ENCODE measurements around the gene PKD2L1. TPM values are rescaled to one million over a fixed set of nuclear protein-coding genes. Genes with fewer than 3 reads are reported as not detected.

PKD2L1 gene
- polyA plus RNA-seq, 3 donors: 0.34 TPM; not detected in 2

DNA sequence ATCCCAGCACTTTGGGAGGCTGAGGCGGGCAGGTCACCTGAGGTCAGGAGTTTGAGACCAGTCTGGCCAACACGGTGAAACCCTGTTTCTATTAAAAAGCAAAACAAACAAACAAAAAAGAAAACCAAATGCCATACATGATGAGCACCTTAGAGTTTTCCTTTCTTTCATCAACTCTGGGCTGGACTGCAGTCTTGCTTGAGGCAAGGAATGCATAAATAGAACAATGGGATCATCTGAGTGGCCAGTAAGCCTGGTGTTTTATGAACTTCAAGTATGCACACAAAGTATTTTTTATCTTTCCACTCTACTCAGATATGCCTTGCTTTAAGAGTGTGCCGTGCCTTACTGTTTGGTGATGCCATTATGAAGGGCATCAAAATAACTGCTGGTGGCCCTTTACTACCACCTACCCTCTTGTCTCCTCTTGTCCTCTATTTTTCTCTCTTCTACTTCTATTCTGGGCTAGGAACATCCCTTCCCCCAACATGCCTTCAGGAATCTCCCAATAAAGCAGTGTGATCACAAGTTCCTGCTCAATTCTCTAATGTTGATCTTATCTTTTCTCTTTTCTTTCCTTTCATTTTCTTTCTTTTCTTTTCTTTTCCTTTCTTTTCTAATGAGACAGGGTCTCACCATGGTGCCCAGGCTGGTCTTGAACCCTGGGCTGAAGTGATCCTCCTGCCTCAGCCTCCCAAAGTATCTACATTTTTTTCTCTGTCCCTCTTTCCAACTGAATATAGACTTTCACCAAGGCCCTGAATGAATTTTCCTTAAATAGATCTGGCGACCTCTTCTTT lies 27.2 kb upstream of the PKD2L1 start:
- WGBS, 3 donors: 88 to 97% (median 94%) methylated on average over 4 of the region's 4 CpGs
- H3K27ac ChIP-seq (ENCODE audit: low read depth, low read length): no peak overlapping the region

DNA sequence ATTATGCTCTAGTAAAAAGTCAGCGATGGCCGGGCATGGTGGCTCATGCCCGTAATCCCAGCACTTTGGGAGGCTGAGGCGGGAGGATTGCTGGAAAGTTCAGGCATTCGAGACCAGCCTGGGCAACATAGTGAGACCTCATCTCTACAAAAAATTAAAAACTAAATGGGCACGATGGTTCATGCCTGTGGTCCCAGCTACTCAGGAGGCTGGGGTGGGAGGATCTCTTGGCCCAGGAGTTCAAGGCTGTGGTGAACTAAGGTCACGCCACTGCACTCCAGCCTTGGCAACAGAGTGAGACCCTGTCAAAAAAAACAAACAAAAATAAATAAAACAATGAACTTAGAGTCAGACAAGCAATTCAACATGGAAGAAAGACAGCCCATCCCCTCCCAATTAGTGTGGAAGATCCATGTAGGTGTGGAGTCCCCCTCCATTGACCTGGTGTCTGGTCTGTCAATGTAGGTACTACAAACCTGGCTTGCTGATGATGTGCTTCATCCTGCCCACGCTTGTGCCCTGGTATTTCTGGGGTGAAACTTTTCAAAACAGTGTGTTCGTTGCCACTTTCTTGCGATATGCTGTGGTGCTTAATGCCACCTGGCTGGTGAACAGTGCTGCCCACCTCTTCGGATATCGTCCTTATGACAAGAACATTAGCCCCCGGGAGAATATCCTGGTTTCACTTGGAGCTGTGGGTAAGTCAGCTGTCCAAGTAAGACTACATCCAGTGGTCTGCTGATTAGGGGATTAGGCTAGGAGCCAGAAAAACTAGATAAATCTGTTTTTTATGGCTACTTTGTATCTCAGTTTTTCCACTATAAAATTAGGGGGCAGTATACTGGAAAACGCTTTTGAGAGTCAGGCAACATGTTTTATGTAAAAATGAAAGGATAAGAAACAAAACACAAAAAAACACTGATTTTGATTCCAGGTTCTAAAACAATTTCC lies 26.3 kb upstream of the PKD2L1 start:
- WGBS, 3 donors: 93 to 96% (median 95%) methylated on average over 14 of the region's 14 CpGs
- no peak overlapping the region for H3K27ac ChIP-seq (ENCODE audit: low read depth, low read length)

DNA sequence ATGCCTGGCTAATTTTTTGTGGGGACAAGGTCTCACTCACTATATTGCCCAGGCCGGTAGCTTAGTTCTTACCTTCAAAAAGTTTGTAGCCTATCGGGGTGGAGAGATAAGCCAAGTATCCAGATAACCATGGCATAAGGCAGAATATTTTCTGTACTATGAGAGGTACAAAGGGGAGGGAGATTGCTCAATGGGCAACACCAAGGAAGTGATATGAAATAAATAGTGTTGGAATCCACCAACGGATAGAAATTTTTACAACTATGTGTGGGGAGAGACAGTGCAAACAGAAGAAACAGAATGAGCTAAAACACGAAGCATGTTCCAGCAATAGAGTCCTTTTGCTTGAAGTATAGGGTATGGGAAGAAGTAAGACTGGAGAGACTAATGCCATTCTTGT lies 25.1 kb upstream of the PKD2L1 start:
- H3K27ac ChIP-seq (ENCODE audit: low read depth, low read length): no peak overlapping the region
- 69 to 87% (median 77%) methylated on average over 4 of the region's 4 CpGs for WGBS, 3 donors

DNA sequence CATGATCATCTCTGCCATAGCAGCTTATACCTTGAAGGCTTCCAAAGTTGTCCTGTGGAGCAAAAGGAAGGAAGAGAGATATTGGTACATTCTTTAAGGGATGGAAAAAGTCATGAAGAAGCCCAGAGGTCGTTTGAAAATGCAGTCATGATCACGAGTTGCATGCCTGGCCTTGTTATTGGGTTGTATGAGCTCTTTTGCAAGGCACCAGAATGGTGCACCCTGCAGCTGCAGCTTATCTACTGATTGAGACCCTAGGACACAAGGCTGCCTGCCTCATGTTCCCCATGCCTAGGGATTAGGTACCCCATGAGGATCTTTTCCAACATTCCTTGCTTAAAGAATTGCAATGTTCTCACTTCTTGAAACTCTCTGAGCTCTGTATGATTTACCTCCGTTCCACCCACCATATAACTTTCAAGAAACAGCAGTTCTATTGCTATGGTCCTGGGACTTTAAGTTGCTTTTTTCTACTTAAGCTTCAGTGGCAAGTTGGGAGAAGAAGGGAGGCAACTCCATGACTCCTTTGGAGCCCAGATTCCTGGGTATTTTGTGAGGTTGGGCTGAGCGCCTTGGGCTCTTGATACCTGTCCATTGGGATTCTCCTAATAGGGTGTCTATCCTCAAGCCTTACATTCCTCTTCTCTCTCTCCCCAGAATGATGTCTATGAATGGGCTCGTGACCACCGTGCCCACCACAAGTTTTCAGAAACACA lies 23.9 kb upstream of the PKD2L1 start:
- WGBS, 3 donors: 81 to 89% (median 86%) methylated on average over 6 of the region's 6 CpGs
- no peak overlapping the region for H3K27ac ChIP-seq (ENCODE audit: low read depth, low read length)

DNA sequence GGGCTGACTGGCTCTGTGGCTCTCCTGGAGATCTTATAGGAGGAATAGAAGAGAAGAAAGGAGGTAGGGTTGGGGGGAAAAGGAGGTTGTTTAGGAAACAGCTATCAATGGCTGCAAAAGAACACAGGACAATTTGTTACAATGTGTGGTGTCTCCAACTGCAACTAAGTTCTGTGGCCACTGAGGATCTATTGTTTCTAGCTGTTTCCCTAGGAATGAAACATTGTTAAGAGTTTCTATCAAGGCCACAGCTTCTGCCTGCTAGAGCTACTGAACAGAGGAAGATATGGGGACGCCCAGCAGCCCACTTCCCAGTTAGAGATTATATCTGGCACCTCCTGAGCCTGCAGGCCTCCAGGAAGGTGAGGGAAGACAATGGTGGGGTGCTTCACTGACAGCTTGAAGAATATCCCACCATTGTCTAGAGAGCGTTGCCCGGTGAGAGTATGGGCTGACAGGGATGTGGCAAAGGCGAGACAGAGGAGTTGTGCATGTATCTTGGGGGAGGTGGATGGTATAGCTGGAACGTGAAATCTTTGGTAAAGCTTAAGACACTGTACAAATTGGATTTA lies 21.0 kb upstream of the PKD2L1 start:
- 81 to 91% (median 83%) methylated on average over 5 of the region's 5 CpGs for WGBS, 3 donors
- no peak overlapping the region for H3K27ac ChIP-seq (ENCODE audit: low read depth, low read length)

DNA sequence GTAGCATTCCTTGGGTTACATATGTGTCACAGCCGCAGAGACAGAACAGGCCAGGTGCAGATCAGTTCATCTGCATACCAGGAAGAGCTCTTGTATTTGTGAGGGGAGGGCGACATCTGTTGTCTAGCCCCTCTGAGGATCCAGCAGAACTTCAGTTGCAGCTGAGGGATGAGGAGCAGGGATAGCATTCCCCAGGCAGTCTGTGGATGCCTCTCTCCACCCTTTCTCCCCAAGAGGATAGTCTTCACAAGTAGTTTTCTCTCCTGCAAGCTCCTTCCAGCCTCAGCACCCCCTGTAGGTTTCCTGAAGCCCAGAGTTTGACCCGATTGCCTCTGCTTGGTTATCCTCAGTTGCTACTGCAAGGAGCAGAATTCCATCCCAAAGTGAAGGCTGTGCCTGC lies 19.6 kb upstream of the PKD2L1 start:
- WGBS, 3 donors: 79 to 91% (median 88%) methylated on average over 3 of the region's 3 CpGs
- no peak overlapping the region for H3K27ac ChIP-seq (ENCODE audit: low read depth, low read length)

DNA sequence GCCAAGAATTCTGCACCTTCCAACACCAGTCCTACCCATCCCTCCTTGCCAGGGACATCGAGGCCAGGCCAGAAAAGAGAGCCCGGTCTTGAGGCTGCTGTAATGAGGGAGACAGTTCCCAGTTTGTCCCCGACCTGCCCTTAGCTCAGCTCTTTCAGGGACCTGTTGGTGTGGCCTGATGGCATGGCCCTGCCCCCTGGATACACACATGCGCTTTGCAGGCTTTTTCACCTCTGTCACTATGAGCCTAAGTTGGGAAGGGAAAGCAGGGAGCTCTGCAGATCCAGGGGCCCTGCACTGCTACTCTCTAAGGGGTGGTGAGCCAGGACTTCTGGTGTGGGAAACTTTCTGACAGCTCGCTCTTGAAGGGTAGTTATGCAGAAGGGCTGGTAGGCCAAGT lies 19.1 kb upstream of the PKD2L1 start:
- WGBS, 3 donors: 70 to 86% (median 84%) methylated on average over 5 of the region's 5 CpGs
- no peak overlapping the region for H3K27ac ChIP-seq (ENCODE audit: low read depth, low read length)

DNA sequence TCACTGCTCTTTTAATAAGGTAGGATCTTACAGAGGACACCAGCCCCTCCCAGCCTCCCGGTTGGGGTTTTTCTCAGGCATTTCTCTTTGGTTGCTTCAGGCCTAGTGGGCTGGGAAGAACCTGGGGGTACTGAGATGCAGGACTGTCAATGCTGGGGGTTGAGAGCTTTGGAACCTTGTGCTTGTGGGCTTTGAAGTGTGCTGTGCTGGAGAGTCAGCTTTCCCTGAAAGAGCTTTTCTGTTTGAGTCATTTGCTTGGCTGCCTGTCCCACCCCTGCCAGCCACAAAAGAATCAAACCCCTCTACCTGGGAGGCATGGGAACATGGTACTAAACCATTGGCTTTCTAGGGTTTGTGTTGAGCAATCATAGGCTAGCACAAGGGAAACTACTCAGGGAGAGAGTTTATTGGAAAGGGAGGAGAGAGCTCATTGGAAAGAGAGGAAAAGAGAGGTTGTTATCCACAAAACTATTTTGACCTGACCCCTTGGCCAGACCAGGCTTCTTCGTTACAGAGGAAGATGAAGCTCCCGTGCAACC lies 18.4 kb upstream of the PKD2L1 start:
- WGBS, 3 donors: 80 to 93% (median 85%) methylated on average over 3 of the region's 3 CpGs
- H3K27ac ChIP-seq (ENCODE audit: low read depth, low read length): no peak overlapping the region

DNA sequence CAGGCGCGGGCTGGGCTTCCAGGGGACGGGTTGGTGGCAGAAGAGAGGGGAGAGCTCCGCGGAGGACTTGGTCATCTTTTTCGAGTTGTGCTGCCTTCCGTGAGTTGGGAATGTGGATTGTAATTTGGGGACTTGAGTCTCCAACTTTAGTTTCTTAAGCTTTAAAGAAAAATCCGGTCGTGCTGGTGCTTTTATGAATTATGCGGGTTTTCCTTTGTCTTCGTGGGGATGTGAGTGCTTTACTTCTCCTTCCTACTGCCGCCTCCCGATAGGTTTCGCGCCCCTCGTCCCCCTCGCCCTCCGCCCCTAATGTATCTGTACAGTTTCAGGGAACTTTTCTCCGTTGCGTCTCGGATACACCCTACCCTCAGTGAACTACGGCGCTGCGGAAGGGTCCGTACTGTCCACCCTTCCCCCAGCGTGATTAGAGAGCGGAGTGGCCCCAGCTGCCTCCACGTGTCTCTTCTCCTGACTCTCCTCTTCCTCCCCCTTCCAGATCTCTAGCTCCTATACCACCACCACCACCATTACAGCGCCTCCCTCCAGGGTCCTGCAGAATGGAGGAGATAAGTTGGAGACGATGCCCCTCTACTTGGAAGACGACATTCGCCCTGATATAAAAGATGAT lies 17.7 kb upstream of the PKD2L1 start:
- H3K27ac ChIP-seq (ENCODE audit: low read depth, low read length): no peak overlapping the region
- 11 to 21% (median 15%) methylated on average over 32 of the region's 32 CpGs for WGBS, 3 donors

DNA sequence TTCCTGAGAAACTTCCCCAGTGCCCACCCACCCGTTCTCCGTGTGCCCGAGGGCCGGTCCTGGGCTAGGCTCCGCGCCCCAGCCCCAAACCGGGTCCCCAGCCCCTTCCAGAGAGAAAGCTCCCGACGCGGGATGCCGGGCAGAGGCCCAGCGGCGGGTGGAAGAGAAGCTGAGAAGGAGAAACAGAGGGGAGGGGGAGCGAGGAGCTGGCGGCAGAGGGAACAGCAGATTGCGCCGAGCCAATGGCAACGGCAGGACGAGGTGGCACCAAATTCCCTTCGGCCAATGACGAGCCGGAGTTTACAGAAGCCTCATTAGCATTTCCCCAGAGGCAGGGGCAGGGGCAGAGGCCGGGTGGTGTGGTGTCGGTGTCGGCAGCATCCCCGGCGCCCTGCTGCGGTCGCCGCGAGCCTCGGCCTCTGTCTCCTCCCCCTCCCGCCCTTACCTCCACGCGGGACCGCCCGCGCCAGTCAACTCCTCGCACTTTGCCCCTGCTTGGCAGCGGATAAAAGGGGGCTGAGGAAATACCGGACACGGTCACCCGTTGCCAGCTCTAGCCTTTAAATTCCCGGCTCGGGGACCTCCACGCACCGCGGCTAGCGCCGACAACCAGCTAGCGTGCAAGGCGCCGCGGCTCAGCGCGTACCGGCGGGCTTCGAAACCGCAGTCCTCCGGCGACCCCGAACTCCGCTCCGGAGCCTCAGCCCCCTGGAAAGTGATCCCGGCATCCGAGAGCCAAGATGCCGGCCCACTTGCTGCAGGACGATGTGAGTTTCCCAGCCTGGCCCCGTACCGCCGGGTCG lies 16.9 kb upstream of the PKD2L1 start, which contains the start of gene SCD:
SCD (plus strand) TSS at position 469 of the 803 bp plus-strand sequence; CDS start at position 741, 272 bp downstream.
- WGBS, 3 donors: 0 to 1% (median 0%) methylated on average over 63 to 73 of the region's 73 CpGs
- H3K27ac ChIP-seq (ENCODE audit: low read depth, low read length): no peak within 1 kb of the TSS

DNA sequence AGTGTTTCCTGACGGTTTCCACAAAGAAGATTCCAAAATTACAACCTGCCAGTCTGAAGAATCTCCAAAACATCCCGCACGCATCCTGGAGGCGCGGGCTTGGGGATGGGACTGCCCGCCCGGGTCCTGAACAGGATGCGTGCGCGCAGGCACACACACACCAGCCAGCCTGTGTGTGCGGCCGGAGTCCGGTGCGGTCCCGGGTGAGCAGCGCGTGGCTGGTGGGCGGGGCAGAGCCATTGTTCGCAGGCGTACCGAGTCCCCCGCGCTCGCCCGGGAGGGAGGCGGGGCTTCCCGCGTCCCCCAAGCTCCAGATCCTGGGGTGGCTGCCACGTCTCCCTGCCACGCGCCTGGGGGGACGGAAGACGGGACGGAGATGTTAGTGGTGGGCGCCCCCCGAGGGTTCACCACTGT lies 16.3 kb upstream of the PKD2L1 start:
- H3K27ac ChIP-seq (ENCODE audit: low read depth, low read length): no peak overlapping the region
- WGBS, 3 donors: 1 to 5% (median 2%) methylated on average over 32 to 36 of the region's 36 CpGs

DNA sequence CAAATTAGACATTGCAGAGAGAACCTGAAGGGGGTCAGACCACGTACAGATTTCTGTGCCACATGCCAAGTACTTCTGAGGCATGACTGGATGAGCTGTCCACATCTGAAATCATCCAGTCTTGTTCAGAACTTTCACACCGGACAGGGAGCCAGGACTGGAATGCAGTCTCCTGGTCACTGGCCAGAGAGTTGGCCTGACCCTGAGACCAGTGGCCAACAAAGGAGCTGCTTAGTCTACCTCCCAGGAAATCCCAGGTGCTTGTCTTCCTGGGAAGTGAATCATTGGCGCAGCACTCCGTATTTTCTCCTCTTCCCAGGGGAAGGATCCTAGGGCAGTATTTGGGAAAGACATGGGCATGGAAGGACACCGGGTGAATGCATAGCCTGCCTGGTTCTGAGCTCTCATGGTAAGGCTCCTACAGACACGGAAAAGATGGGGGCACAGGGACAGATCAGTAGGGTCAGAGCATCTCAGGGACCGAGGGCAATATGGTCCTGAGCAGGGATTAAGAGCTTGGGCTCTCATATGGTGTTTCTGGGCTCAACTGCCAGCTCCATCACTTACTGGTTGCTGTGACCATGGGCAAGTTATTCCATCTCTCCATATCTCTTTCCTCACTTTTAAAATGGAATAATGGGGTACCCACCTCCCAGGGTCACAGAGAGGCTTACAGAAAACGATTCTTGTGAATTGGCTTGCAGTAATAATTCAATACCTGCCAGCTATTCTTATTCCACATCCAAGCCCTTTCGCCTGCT lies 15.7 kb upstream of the PKD2L1 start:
- no peak overlapping the region for H3K27ac ChIP-seq (ENCODE audit: low read depth, low read length)
- 57 to 68% (median 60%) methylated on average over 9 of the region's 9 CpGs for WGBS, 3 donors

DNA sequence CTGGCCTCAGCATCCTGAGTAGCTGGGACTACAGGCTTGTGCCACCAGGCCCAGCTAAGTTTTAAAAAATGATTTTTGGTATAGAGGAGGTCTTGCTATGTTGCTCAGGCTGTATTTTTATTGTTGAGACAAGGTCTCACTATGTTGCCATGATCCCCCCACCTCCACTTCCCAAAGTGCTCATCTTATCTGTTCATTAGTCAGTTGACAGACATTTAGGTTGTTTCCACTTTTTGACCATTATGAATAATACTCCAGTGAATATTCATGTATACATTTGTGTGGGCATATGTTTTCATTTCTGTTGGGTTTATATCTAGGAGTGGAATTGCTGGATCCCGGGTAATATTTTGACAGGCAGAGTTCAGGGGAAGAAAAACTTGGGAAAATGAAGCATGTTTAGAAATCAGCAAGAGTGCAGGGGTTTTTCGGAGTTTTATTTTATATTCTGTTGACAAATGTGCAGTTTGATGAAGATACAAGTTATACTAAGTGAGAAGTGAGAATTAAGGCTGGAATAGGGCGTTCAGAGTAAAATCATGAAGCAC lies 14.3 kb upstream of the PKD2L1 start:
- 74 to 94% (median 78%) methylated on average over 3 of the region's 3 CpGs for WGBS, 3 donors

DNA sequence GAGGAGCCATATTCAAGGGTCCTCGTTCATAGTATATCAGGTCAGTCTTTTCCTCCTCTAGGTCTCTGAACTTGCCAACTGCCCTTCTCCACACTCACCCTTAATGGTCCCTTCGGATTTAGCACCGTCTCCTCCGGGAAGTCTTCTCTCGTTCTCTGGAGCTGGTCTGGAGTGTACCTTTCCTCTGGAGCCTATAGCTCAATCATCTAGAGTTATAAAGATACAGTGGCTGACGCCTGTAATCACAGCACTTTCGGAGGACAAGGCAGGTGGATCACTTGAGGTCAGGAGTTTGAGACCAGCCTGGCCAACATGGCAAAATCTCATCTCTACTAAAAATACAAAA lies 12.6 kb upstream of the PKD2L1 start:
- 82 to 84% (median 82%) methylated on average over 7 of the region's 7 CpGs for WGBS, 3 donors
- H3K27ac ChIP-seq (ENCODE audit: low read depth, low read length): no peak overlapping the region

More for the DNA sequence above, 14.3 kb upstream of the PKD2L1 start:
- H3K27ac ChIP-seq (ENCODE audit: low read depth, low read length): no peak overlapping the region

DNA sequence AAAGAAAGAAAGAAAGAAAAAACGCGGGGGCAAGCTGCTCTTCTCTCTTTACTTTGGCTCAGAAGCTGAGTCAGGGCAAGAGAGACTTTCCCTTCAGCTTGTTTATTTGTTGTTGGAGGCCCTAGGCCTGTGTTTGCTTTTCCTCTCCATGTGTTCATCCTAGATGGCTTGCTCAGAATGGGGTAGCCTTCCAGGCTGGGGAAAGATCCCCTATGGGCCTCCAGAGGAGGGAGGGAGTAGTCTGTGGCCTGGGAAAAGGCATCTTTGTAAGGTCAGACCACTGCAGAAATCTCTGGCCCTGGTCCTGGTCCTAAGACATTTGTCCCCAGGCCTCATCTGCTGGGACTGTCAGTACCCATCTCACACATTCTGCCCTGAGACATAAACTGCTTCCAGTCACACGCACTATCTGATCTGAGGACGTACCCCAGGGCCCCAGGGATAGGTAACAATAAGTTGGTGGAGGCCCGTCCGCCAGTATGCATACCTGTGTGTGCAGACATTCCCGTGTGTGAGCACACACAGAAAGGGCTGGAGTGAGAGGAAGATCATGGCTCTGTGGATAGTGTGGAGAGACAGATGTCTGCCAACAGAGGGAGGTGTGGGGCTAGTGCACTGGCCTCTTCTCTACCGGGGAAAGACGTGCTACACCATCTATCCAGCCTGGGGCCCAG lies 12.1 kb upstream of the PKD2L1 start:
- H3K27ac ChIP-seq (ENCODE audit: low read depth, low read length): no peak overlapping the region
- WGBS, 3 donors: 54 to 60% (median 60%) methylated on average over 9 of the region's 9 CpGs

All from adipose tissue (tissue), 3 donors.